BE2C (cell line): ENCODE data around the gene CAB39.

Experiments
- DNase-seq: peaks from one replicate; pipeline ENCODE4 v3.0.0-alpha.2; 2020
- H3K27me3 ChIP-seq: fragments of 250-450 bp; sonication (Bioruptor Pico); 2 replicates; pipeline ENCODE4 v1.5.1; 2020; ENCODE audit warnings: mild to moderate bottlenecking
- H3K36me3 ChIP-seq: fragments of 250-450 bp; sonication (Bioruptor Pico); 2 replicates; pipeline ENCODE4 v1.5.1; 2020; ENCODE audit warnings: mild to moderate bottlenecking
- H3K4me1 ChIP-seq: fragments of 250-450 bp; sonication (Bioruptor Pico); 2 replicates; pipeline ENCODE4 v1.5.1; 2020
- H3K4me3 ChIP-seq: 2 replicates; pipeline ENCODE4 v1.5.1; 2011; ENCODE audit warnings: low read depth, low read length
- H3K9me3 ChIP-seq: fragments of 250-450 bp; sonication (Bioruptor Pico); 2 replicates; pipeline ENCODE4 v1.5.1; 2020
- CTCF ChIP-seq: IDR thresholded peaks from 2 replicates; pipeline ENCODE4 v1.5.1; 2012; ENCODE audit warnings: mild to moderate bottlenecking, low read depth, low read length

Gene CAB39

GRCh38 chr2:230764346-230764745, 51.7 kb downstream of the CAB39 start:
- Histone ChIP-seq H3K27me3 (no peaks in the 10 kb centered on the region), H3K4me3 (no peak overlapping the region), H3K36me3 (peaks cover 20% of the 10 kb centered on the region), H3K4me1 (no peaks in the 10 kb centered on the region; the same call in 1 of the 2 replicates), H3K9me3 (no peaks in the 10 kb centered on the region)
- TF ChIP-seq CTCF, result no peak
- no peak for DNase-seq

GRCh38 chr2:230765611-230766300, 53.1 kb downstream of the CAB39 start:
- H3K36me3 ChIP-seq, result peaks cover 20% of the 10 kb centered on the region
- no peaks in the 10 kb centered on the region; the same call in 1 of the 2 replicates for H3K4me1 ChIP-seq
- no peaks in the 10 kb centered on the region for H3K9me3 ChIP-seq
- no peak for TF ChIP-seq CTCF
- H3K4me3 ChIP-seq, result no peak overlapping the region
- no peak for DNase-seq
- H3K27me3 ChIP-seq, result no peaks in the 10 kb centered on the region

GRCh38 chr2:230767862-230768388, 55.3 kb downstream of the CAB39 start:
- Histone ChIP-seq H3K4me1 (no peaks in the 10 kb centered on the region; the same call in 1 of the 2 replicates), H3K4me3 (no peak overlapping the region), H3K27me3 (no peaks in the 10 kb centered on the region), H3K9me3 (no peaks in the 10 kb centered on the region), H3K36me3 (peaks cover 10% of the 10 kb centered on the region)
- no peak for DNase-seq
- no peak for TF ChIP-seq CTCF

- DNase-seq, result no peak
- no peak for TF ChIP-seq CTCF
- Histone ChIP-seq H3K27me3 (no peaks in the 10 kb centered on the region), H3K4me1 (no peaks in the 10 kb centered on the region), H3K36me3 (peaks cover 7% of the 10 kb centered on the region; the same call in 1 of the 2 replicates), H3K9me3 (no peaks in the 10 kb centered on the region), H3K4me3 (no peak overlapping the region)
These were observed 58.2 kb downstream of the CAB39 start for GRCh38 chr2:230770804-230771203.

GRCh38 chr2:230772156-230772555, 59.5 kb downstream of the CAB39 start:
- Histone ChIP-seq H3K4me1 (no peaks in the 10 kb centered on the region), H3K9me3 (no peaks in the 10 kb centered on the region), H3K36me3 (0 out of 2 replicates have a peak, but pooled peaks cover 4% of the 10 kb centered on the region), H3K4me3 (no peak overlapping the region), H3K27me3 (no peaks in the 10 kb centered on the region)
- TF ChIP-seq CTCF, result no peak
- no peak for DNase-seq

- TF ChIP-seq CTCF, result no peak
- DNase-seq, result no peak
- Histone ChIP-seq H3K4me1 (no peaks in the 10 kb centered on the region), H3K27me3 (no peaks in the 10 kb centered on the region), H3K9me3 (no peaks in the 10 kb centered on the region), H3K36me3 (no peaks in the 10 kb centered on the region), H3K4me3 (no peak overlapping the region)
These were observed 60.6 kb downstream of the CAB39 start for GRCh38 chr2:230773039-230773773.
